GM19397 (cell line): ENCODE measurements around the gene PLIN5.

Source experiments
- ATAC-seq: cut with Tn5 transposase; IDR thresholded peaks from one replicate; pipeline ENCODE4 v1.9.1; 2021; ENCODE audit warnings: mild to moderate bottlenecking, moderate library complexity; ENCODE audit not compliant: unreplicated experiment

Gene PLIN5

GRCh38 chr19:4493104-4493928 is 41.7 kb downstream of the PLIN5 start:
- ATAC-seq: no peak

GRCh38 chr19:4492337-4493103 is 42.5 kb downstream of the PLIN5 start:
- no peak for ATAC-seq

- no peak for ATAC-seq
Observed at GRCh38 chr19:4491446-4491845, 43.6 kb downstream of the PLIN5 start.

- ATAC-seq: no peak
Observed at GRCh38 chr19:4488496-4488895, 46.5 kb downstream of the PLIN5 start.

- ATAC-seq: no peak
Observed at GRCh38 chr19:4487572-4487971, 47.5 kb downstream of the PLIN5 start.

GRCh38 chr19:4483385-4483784 is 51.6 kb downstream of the PLIN5 start:
- no peak for ATAC-seq

- no peak for ATAC-seq
Observed at GRCh38 chr19:4482721-4483364, 52.2 kb downstream of the PLIN5 start.

GRCh38 chr19:4477034-4477801 is 57.8 kb downstream of the PLIN5 start:
- ATAC-seq: no peak

GRCh38 chr19:4474514-4475022 is 60.5 kb downstream of the PLIN5 start:
- no peak for ATAC-seq

GRCh38 chr19:4473763-4474513 is 61.1 kb downstream of the PLIN5 start:
- no peak for ATAC-seq

- ATAC-seq: no peak
Observed at GRCh38 chr19:4473011-4473762, 61.8 kb downstream of the PLIN5 start.
